ENCODE results near the gene UCK1. TPM values are rescaled to one million over a fixed set of nuclear protein-coding genes. Genes with fewer than 3 reads are reported as not detected.

The UCK1 gene
- total and polyA plus RNA-seq, 4 donors = 17.6 to 28.6 (median 25.1) TPM

DNA sequence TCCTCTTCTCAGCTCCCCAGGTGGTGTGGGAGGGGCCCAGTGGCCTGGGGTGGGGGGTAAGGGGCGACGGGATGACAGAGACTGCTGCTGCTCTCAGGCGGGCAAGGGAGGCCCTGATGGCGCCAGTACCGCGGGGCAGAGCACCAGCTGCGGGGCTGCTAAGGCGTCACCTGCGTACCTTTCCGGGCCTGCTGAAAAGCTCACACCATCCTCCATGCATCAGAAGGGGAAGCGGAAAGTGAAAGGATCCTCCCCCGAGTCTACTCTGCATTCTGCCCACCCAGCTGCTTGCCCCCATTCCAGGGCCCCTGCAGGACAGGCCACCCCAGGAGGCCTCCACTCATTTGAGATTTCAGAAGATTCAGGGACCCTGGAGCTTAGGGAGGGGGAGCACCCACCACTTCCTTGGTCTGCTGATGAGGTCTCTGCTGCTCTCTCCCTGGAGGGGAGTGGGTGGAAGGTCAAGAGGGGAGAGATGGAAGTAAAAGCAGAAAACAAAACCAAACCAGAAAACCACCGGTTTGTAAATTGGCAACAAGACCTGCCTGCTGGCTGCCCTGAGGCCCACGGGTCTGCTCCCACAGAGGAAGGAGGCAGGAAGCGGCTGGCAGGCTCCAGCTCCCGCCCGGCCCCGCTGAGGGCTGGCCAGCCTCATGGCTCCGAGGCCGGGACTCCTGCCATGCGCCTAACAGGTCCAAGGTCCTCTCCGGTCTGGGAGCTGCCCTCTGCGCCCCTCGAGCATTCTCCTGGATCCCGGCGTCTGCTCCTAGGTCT, 47.9 kb upstream of the UCK1 start:
- H3K36me3 ChIP-seq (ENCODE audit: control insufficient read depth in 4 of 4, insufficient read depth in 4 of 4, low read length in 4 of 4) = peaks cover 17 to 74% (median 24%) of the 10 kb centered on the region in 4 donors

GRCh38 chr9:131578021-131578420, 47.0 kb upstream of the UCK1 start:
- DNase-seq (no peak), ATAC-seq (ENCODE audit: insufficient read depth, low FRiP score) (no peak)

More for the DNA sequence above, 47.9 kb upstream of the UCK1 start:
- Histone ChIP-seq H3K27ac (ENCODE audit: low read depth in 1 of 2, low read length in 1 of 2) (no peak overlapping the region), H3K4me3 (no peak overlapping the region), H3K4me1 (ENCODE audit: control insufficient read depth in 5 of 5, insufficient read depth in 5 of 5, low read length in 5 of 5) (no peaks in the 10 kb centered on the region), H3K9me3 (ENCODE audit: control insufficient read depth in 4 of 4, insufficient read depth in 3 of 4, low read length in 3 of 4) (no peaks in the 10 kb centered on the region), H3K27me3 (ENCODE audit: control insufficient read depth in 3 of 3, insufficient read depth in 3 of 3, low read length in 2 of 3) (no peaks in the 10 kb centered on the region), H3K9ac (ENCODE audit: insufficient read depth in 1 of 2, low read length in 2 of 2) (no peak overlapping the region)
- TF ChIP-seq, protein P1, sequence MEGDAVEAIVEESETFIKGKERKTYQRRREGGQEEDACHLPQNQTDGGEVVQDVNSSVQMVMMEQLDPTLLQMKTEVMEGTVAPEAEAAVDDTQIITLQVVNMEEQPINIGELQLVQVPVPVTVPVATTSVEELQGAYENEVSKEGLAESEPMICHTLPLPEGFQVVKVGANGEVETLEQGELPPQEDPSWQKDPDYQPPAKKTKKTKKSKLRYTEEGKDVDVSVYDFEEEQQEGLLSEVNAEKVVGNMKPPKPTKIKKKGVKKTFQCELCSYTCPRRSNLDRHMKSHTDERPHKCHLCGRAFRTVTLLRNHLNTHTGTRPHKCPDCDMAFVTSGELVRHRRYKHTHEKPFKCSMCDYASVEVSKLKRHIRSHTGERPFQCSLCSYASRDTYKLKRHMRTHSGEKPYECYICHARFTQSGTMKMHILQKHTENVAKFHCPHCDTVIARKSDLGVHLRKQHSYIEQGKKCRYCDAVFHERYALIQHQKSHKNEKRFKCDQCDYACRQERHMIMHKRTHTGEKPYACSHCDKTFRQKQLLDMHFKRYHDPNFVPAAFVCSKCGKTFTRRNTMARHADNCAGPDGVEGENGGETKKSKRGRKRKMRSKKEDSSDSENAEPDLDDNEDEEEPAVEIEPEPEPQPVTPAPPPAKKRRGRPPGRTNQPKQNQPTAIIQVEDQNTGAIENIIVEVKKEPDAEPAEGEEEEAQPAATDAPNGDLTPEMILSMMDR (IDR thresholded peaks at IDR 0.05; ENCODE audit: control extremely low read depth, extremely low read depth) = no peak
- no peak for ATAC-seq (ENCODE audit: insufficient read depth, low FRiP score)
- no peak for DNase-seq
- WGBS, 2 donors = 30 to 62% methylated on average over 26 of the region's 26 CpGs

DNA sequence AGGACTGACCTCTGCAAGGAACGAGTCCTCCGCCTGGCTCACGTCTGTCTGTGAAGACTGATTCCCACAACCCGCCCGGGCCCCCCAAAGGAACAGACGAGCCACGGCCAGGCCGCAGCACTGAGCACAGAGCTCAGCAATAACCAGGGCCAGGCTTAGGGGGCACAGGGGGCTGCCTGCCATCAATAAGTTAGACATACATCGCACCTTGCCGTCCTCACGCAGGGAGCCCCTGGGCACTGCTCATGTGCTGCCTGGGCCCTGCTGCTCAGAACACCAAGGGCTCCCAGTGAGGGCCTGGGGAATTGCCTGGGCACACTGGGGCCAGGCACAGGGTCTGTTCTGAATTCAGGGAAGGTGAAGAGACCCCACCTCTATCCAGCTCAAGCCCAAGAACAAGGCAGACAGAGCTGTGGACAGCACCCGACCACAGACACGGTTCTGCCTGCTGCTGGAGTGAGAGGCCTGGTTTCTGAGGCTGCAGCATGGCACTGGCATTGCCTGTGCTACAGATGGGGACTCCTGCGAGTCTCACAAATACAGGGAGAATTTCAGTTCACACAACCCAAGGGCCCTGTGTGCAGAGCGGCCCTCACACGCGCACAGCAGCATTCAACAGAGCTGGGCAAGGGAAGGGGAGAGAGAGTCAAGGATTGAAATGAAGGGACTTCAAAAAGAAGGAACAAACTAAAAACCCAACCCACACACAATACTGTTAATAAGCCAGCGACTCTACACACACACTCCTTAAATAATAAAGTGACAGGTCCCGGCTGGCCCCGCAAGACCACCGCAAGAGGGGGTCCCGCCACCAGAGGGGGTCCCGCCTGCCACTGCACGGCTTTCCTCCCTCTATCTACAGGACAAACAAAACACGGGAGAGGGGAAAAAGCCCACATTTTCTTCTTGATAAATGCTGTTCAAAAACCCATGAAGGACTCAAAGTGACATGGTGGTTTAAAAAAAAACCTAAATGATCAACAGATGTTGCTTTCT, 46.2 kb upstream of the UCK1 start:
- Histone ChIP-seq H3K27ac (ENCODE audit: low read depth in 1 of 2, low read length in 1 of 2) (no peak overlapping the region), H3K4me1 (ENCODE audit: control insufficient read depth in 5 of 5, insufficient read depth in 5 of 5, low read length in 5 of 5) (no peaks in the 10 kb centered on the region), H3K36me3 (ENCODE audit: control insufficient read depth in 4 of 4, insufficient read depth in 4 of 4, low read length in 4 of 4) (peaks cover 13 to 62% (median 16%) of the 10 kb centered on the region in 4 donors), H3K27me3 (ENCODE audit: control insufficient read depth in 3 of 3, insufficient read depth in 3 of 3, low read length in 2 of 3) (no peaks in the 10 kb centered on the region), H3K9me3 (ENCODE audit: control insufficient read depth in 4 of 4, insufficient read depth in 3 of 4, low read length in 3 of 4) (no peaks in the 10 kb centered on the region), H3K9ac (ENCODE audit: insufficient read depth in 1 of 2, low read length in 2 of 2) (no peak overlapping the region), H3K4me3 (no peak overlapping the region)
- TF ChIP-seq, protein P1 (IDR thresholded peaks at IDR 0.05; ENCODE audit: control extremely low read depth, extremely low read depth) = no peak
- no peak for DNase-seq
- no peak for ATAC-seq (ENCODE audit: insufficient read depth, low FRiP score)
- WGBS, 2 donors = 84 to 89% methylated on average over 25 of the region's 25 CpGs

More at GRCh38 chr9:131578021-131578420, 47.0 kb upstream of the UCK1 start:
- Histone ChIP-seq H3K27ac (ENCODE audit: low read depth in 1 of 2, low read length in 1 of 2) (no peak overlapping the region), H3K9ac (ENCODE audit: insufficient read depth in 1 of 2, low read length in 2 of 2) (no peak overlapping the region), H3K27me3 (ENCODE audit: control insufficient read depth in 3 of 3, insufficient read depth in 3 of 3, low read length in 2 of 3) (no peaks in the 10 kb centered on the region), H3K4me1 (ENCODE audit: control insufficient read depth in 5 of 5, insufficient read depth in 5 of 5, low read length in 5 of 5) (no peaks in the 10 kb centered on the region), H3K9me3 (ENCODE audit: control insufficient read depth in 4 of 4, insufficient read depth in 3 of 4, low read length in 3 of 4) (no peaks in the 10 kb centered on the region), H3K4me3 (no peak overlapping the region), H3K36me3 (ENCODE audit: control insufficient read depth in 4 of 4, insufficient read depth in 4 of 4, low read length in 4 of 4) (peaks cover 13 to 70% (median 21%) of the 10 kb centered on the region in 4 donors)
- TF ChIP-seq, protein P1 (IDR thresholded peaks at IDR 0.05; ENCODE audit: control extremely low read depth, extremely low read depth) = no peak
- 92 to 93% methylated on average over 13 of the region's 13 CpGs for WGBS, 2 donors
